Kidney (tissue), 14 donors: ENCODE data around the gene DAP3. TPM values are rescaled to one million over a fixed set of nuclear protein-coding genes. Genes with fewer than 3 reads are reported as not detected.

Source experiments
- DNase-seq, 5 donors: peaks; one replicate each; pipeline ENCODE4 v3.0.0-alpha.2; 2013 to 2020
- FAIRE-seq: peaks from 2 replicates; lab custom pipeline; 2012; peaks lifted over from hg19 to GRCh38; lab: Jason Lieb, UNC
- H3K27ac ChIP-seq, 2 donors: one replicate each; pipeline ENCODE4 v1.7.0; 2013; ENCODE audit warnings: low read depth in 2 of 2, low read length in 2 of 2, inconsistent platforms in 1 of 2
- H3K27me3 ChIP-seq: one replicate; pipeline ENCODE4 v1.7.1; 2013; ENCODE audit warnings: low read length, inconsistent platforms; ENCODE audit not compliant: control insufficient read depth, insufficient read depth
- H3K36me3 ChIP-seq, 3 donors: one replicate each; pipeline versions ENCODE4 v1.7.0 to v1.7.1; 2013; ENCODE audit warnings: low read length in 3 of 3, control low read depth in 1 of 3, inconsistent platforms in 1 of 3; ENCODE audit not compliant: insufficient read depth in 3 of 3, control insufficient read depth in 2 of 3
- H3K4me1 ChIP-seq, 3 donors: one replicate each; pipeline versions ENCODE4 v1.7.0 to v1.7.1; 2013; ENCODE audit warnings: low read length in 3 of 3, inconsistent platforms in 1 of 3, low read depth in 1 of 3; ENCODE audit not compliant: control insufficient read depth in 2 of 3, insufficient read depth in 2 of 3
- H3K4me3 ChIP-seq, 3 donors: one replicate each; pipeline versions ENCODE4 v1.7.0 to v1.8.1; 2013; ENCODE audit warnings: low read length in 3 of 3, control low read depth in 1 of 3, inconsistent platforms in 1 of 3
- H3K9ac ChIP-seq, 3 donors: one replicate each; pipeline versions ENCODE4 v1.7.0 to v1.7.1; 2013; ENCODE audit warnings: low read length in 3 of 3, control low read depth in 1 of 3, inconsistent platforms in 1 of 3
- H3K9me3 ChIP-seq, 3 donors: one replicate each; pipeline versions ENCODE4 v1.7.0 to v1.7.1; 2013; ENCODE audit warnings: low read length in 3 of 3, control low read depth in 1 of 3, inconsistent platforms in 1 of 3; ENCODE audit not compliant: control insufficient read depth in 2 of 3, insufficient read depth in 1 of 3
- CTCF ChIP-seq: IDR thresholded peaks from 3 replicates; pipeline ENCODE4 v1.5.1; 2012; ENCODE audit warnings: mild to moderate bottlenecking, moderate library complexity, borderline replicate concordance; ENCODE audit not compliant: insufficient read depth; ENCODE audit errors: extremely low read depth
- intact Hi-C: fragments of 100-400 bp; cut with DNase I; formaldehyde crosslinking; loops from one replicate; pipeline ENCODE4 v1.11.1; 2022
- polyA plus RNA-seq: library from polyadenylated mRNA; stranded (reverse); fragments of 350-450 nt; fragmentation: Illumina TruSeq; extraction: RNeasy Lipid Tissue Mini Kit (QIAGEN cat#74804); gene quantifications from one replicate; pipeline ENCODE4 v1.2.3, GENCODE V29; 2014; ENCODE audit warnings: low read depth, low replicate concordance; ENCODE audit not compliant: insufficient read depth
- total RNA-seq: library from RNA; stranded (reverse); fragmentation: NEBNext Ultra II Directional; extraction: Animal tissue kit (Norgen Biotek cat#: 25700); gene quantifications from one replicate; pipeline ENCODE4 v1.2.1, GENCODE V29; 2021
- donor health status: control.
- donor health status: control.
- donor health status: control.
- donor health status: control.
- donor health status: control.
- donor health status: DM: yes; HTN: yes; CAD: no.
- donor health status: Normal renal cell carcinoma (clear cell type).

Gene DAP3
- total and polyA plus RNA-seq, 2 donors from 2014 or later = 85.2 to 92.2 TPM

GRCh38 chr1:155643230-155643629, 45.7 kb upstream of the DAP3 start:
- peaks cover 0 to 18% (median 2%) of the 10 kb centered on the region in 3 donors for H3K9me3 ChIP-seq
- H3K27me3 ChIP-seq = no peaks in the 10 kb centered on the region
- DNase-seq = no peak
- no peak overlapping the region for H3K9ac ChIP-seq
- no peak for FAIRE-seq
- H3K36me3 ChIP-seq = no peaks in the 10 kb centered on the region
- H3K27ac ChIP-seq = no peak overlapping the region
- intact Hi-C loops = no loop called here
- H3K4me3 ChIP-seq = no peak overlapping the region
- no peak for TF ChIP-seq CTCF
- H3K4me1 ChIP-seq = no peaks in the 10 kb centered on the region

GRCh38 chr1:155645034-155645598, 43.8 kb upstream of the DAP3 start:
- no peak overlapping the region for H3K27ac ChIP-seq
- no peaks in the 10 kb centered on the region for H3K36me3 ChIP-seq
- no peak for FAIRE-seq
- H3K9ac ChIP-seq = no peak overlapping the region
- no peak overlapping the region for H3K4me3 ChIP-seq
- no peaks in the 10 kb centered on the region for H3K4me1 ChIP-seq
- TF ChIP-seq CTCF = no peak
- intact Hi-C loops = no loop called here
- peaks cover 0 to 18% (median 2%) of the 10 kb centered on the region in 3 donors for H3K9me3 ChIP-seq
- DNase-seq = no peak
- H3K27me3 ChIP-seq = no peaks in the 10 kb centered on the region

- FAIRE-seq (no peak), DNase-seq (peak in 1 of 5 donors; percentile 25)
- H3K27me3 ChIP-seq = no peaks in the 10 kb centered on the region
- H3K4me3 ChIP-seq = no peak overlapping the region
- no peaks in the 10 kb centered on the region for H3K4me1 ChIP-seq
- H3K9me3 ChIP-seq = peaks cover 0 to 18% (median 2%) of the 10 kb centered on the region in 3 donors
- no peak overlapping the region for H3K27ac ChIP-seq
- intact Hi-C loops = no loop called here
- H3K36me3 ChIP-seq = no peaks in the 10 kb centered on the region
- TF ChIP-seq CTCF = no peak
- H3K9ac ChIP-seq = no peak overlapping the region
These were observed 43.2 kb upstream of the DAP3 start for GRCh38 chr1:155645648-155646047.

GRCh38 chr1:155646307-155646706, 42.6 kb upstream of the DAP3 start:
- no peaks in the 10 kb centered on the region for H3K4me1 ChIP-seq
- no peak overlapping the region for H3K9ac ChIP-seq
- H3K27me3 ChIP-seq = no peaks in the 10 kb centered on the region
- no peak overlapping the region for H3K27ac ChIP-seq
- peaks cover 0 to 18% (median 2%) of the 10 kb centered on the region in 3 donors for H3K9me3 ChIP-seq
- TF ChIP-seq CTCF = no peak
- no peaks in the 10 kb centered on the region for H3K36me3 ChIP-seq
- FAIRE-seq (no peak), DNase-seq (no peak)
- H3K4me3 ChIP-seq = no peak overlapping the region
- intact Hi-C loops = no loop called here
